Measurements from ENCODE around the gene NIN.

- no peak for TF ChIP-seq PATZ1 (CRISPR knock-in tag; IDR thresholded peaks at IDR 0.05; ENCODE audit: borderline replicate concordance)
- no peak for TF ChIP-seq ZFP30 (CRISPR knock-in tag; IDR thresholded peaks at IDR 0.05)
- TF ChIP-seq CSDC2 (CRISPR knock-in tag; IDR thresholded peaks at IDR 0.05): no peak
- no peak for TF ChIP-seq OSR1 (CRISPR knock-in tag; IDR thresholded peaks at IDR 0.05)
- TF ChIP-seq ZNF8 (CRISPR knock-in tag; IDR thresholded peaks at IDR 0.05): no peak
- TF ChIP-seq TSHZ2 (CRISPR knock-in tag; IDR thresholded peaks at IDR 0.05): no peak
- no peak for TF ChIP-seq CSRNP3 (CRISPR knock-in tag; IDR thresholded peaks at IDR 0.05)
Measured at GRCh38 chr14:50741567-50741966, 89.4 kb downstream of the NIN start.

Measured in SK-N-SH treated with all-trans-retinoic acid at 6 μM for 48 hours (cell line).